ENCODE data around the gene HOXC13. TPM values are rescaled to one million over a fixed set of nuclear protein-coding genes. Genes with fewer than 3 reads are reported as not detected.

The HOXC13 gene
- total RNA-seq, 1 donor, result not detected

DNA sequence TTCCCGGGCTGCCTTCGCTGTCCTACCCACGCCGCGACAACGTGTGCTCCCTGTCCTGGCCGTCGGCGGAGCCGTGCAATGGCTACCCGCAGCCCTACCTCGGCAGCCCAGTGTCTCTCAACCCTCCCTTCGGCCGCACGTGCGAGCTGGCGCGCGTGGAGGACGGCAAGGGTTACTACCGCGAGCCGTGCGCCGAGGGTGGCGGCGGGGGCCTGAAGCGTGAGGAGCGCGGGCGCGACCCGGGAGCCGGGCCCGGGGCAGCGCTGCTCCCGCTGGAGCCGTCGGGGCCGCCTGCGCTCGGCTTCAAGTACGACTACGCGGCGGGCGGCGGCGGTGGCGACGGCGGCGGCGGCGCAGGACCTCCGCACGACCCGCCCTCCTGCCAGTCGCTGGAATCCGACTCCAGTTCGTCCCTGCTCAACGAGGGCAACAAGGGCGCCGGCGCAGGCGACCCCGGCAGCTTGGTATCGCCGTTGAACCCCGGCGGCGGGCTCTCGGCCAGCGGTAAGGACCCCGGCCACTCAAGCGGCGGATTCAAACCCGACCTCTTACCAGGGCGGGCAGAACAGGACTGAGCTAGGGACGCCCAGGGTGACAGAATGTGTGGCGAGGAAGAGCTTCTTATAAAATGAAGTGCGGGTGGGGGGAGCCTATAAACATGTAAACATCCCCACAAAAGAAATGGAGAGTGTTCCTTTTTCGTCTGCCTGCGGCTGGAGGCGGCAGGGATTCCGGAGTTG is 16.6 kb downstream of the HOXC13 start:
- no peak for DNase-seq (ENCODE audit: low read depth)
- no peak overlapping the region for H3K4me3 ChIP-seq (ENCODE audit: low read depth, low read length)
- TF ChIP-seq CTCF (IDR thresholded peaks at IDR 0.05; ENCODE audit: insufficient read depth, low read length), result no peak

- no peak for DNase-seq (ENCODE audit: low read depth)
- TF ChIP-seq CTCF (IDR thresholded peaks at IDR 0.05; ENCODE audit: insufficient read depth, low read length), result no peak
- no peak overlapping the region for H3K4me3 ChIP-seq (ENCODE audit: low read depth, low read length)
Observed at GRCh38 chr12:53955776-53956250, 17.2 kb downstream of the HOXC13 start.

GRCh38 chr12:53956251-53956887 is 17.7 kb downstream of the HOXC13 start:
- DNase-seq (ENCODE audit: low read depth), result no peak
- no peak for TF ChIP-seq CTCF (IDR thresholded peaks at IDR 0.05; ENCODE audit: insufficient read depth, low read length)

GRCh38 chr12:53956914-53957536 is 18.4 kb downstream of the HOXC13 start:
- H3K4me3 ChIP-seq (ENCODE audit: low read depth, low read length), result no peak overlapping the region
- TF ChIP-seq CTCF (IDR thresholded peaks at IDR 0.05; ENCODE audit: insufficient read depth, low read length), result no peak
- DNase-seq (ENCODE audit: low read depth), result no peak

More at GRCh38 chr12:53956251-53956887, 17.7 kb downstream of the HOXC13 start:
- H3K4me3 ChIP-seq (ENCODE audit: low read depth, low read length), result no peak overlapping the region

GRCh38 chr12:53958128-53958527 is 19.5 kb downstream of the HOXC13 start:
- H3K4me3 ChIP-seq (ENCODE audit: low read depth, low read length), result no peak overlapping the region
- no peak for DNase-seq (ENCODE audit: low read depth)
- TF ChIP-seq CTCF (IDR thresholded peaks at IDR 0.05; ENCODE audit: insufficient read depth, low read length), result no peak

DNA sequence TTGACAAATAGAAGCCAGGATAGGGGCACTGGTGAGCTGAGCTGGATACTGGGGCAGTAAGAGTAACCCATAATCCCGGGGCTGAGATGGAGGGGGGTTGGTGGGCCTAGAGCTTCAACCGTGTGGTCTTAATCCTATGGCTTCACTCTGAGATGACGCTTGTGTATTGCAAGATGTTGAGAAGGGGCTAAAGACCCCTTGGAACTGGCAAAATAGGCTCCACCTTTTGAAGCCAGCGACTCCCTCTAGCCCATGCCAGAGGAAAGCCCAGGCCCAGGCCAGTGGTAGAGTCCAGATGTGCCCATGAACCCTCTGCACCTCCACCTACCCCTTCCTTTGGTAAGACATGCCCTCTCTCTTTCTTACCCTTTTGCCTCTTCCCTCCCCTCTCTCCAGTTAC is 20.7 kb downstream of the HOXC13 start:
- H3K4me3 ChIP-seq (ENCODE audit: low read depth, low read length), result no peak overlapping the region
- DNase-seq (ENCODE audit: low read depth), result no peak
- no peak for TF ChIP-seq CTCF (IDR thresholded peaks at IDR 0.05; ENCODE audit: insufficient read depth, low read length)

All from fibroblast of the aortic adventitia (primary cell).